HepG2 (cell line): ENCODE results near the gene SRRM3. TPM values are rescaled to one million over a fixed set of nuclear protein-coding genes. Genes with fewer than 3 reads are reported as not detected.

Source experiments
- BATF2 ChIP-seq: sonication (generic); formaldehyde crosslinking; IDR thresholded peaks from 2 replicates; pipeline ENCODE4 v1.8.0; 2022; ENCODE audit warnings: mild to moderate bottlenecking, missing genetic modification reagents, moderate library complexity
- CENPX ChIP-seq: sonication (generic); formaldehyde crosslinking; IDR thresholded peaks from 2 replicates; pipeline ENCODE4 v1.9.0; 2021; ENCODE audit warnings: mild to moderate bottlenecking, missing genetic modification reagents, moderate library complexity
- ETV6 ChIP-seq: sonication (generic); formaldehyde crosslinking; conservative IDR thresholded peaks from 2 replicates; pipeline ENCODE4 v1.4.0; 2020; ENCODE audit warnings: missing genetic modification reagents
- FOXO4 ChIP-seq: sonication (generic); formaldehyde crosslinking; conservative IDR thresholded peaks from 2 replicates; pipeline ENCODE4 v1.8.1; 2023; ENCODE audit warnings: missing genetic modification reagents
- IKZF4 ChIP-seq: sonication (generic); formaldehyde crosslinking; IDR thresholded peaks from 2 replicates; pipeline ENCODE4 v1.5.1; 2020; ENCODE audit warnings: borderline replicate concordance, mild to moderate bottlenecking, low read depth, missing genetic modification reagents; ENCODE audit errors: not compliant biosample characterization
- KAT7 ChIP-seq: IDR thresholded peaks from 2 replicates; pipeline ENCODE4 v1.6.1; 2018; ENCODE audit warnings: borderline replicate concordance, missing compliant biosample characterization
- KDM1A ChIP-seq: IDR thresholded peaks from 2 replicates; pipeline ENCODE4 v1.6.1; 2016; ENCODE audit warnings: missing compliant biosample characterization
- NFAT5 ChIP-seq: sonication (generic); formaldehyde crosslinking; IDR thresholded peaks from 2 replicates; pipeline ENCODE4 v1.4.0; 2020; ENCODE audit warnings: missing genetic modification reagents
- RCOR2 ChIP-seq: IDR thresholded peaks from 2 replicates; pipeline ENCODE4 v1.6.1; 2016; ENCODE audit warnings: missing biosample characterization, missing genetic modification reagents
- STAG1 ChIP-seq: sonication (generic); formaldehyde crosslinking; IDR thresholded peaks from 2 replicates; pipeline ENCODE4 v1.4.0; 2020; ENCODE audit warnings: missing genetic modification reagents
- TEF ChIP-seq: sonication (generic); formaldehyde crosslinking; IDR thresholded peaks from 2 replicates; pipeline ENCODE4 v1.5.0; 2020; ENCODE audit warnings: missing genetic modification reagents
- THRA ChIP-seq: sonication (generic); formaldehyde crosslinking; IDR thresholded peaks from 2 replicates; pipeline ENCODE4 v1.4.0; 2020; ENCODE audit warnings: missing genetic modification reagents, borderline replicate concordance
- ZNF572 ChIP-seq: sonication (generic); formaldehyde crosslinking; IDR thresholded peaks from 2 replicates; pipeline ENCODE4 v1.5.1; 2020; ENCODE audit warnings: mild to moderate bottlenecking, missing genetic modification reagents
- ZNF576 ChIP-seq: sonication (generic); formaldehyde crosslinking; IDR thresholded peaks from 2 replicates; pipeline ENCODE4 v1.4.0; 2020; ENCODE audit warnings: mild to moderate bottlenecking, missing genetic modification reagents
- ZNF619 ChIP-seq: sonication (generic); formaldehyde crosslinking; IDR thresholded peaks from 2 replicates; pipeline ENCODE4 v1.4.0; 2020; ENCODE audit warnings: mild to moderate bottlenecking, missing genetic modification reagents
- ZNF768 ChIP-seq: sonication (generic); formaldehyde crosslinking; IDR thresholded peaks from 2 replicates; pipeline ENCODE4 v1.4.0; 2020; ENCODE audit warnings: missing genetic modification reagents
- ZNF770 ChIP-seq: sonication (generic); formaldehyde crosslinking; IDR thresholded peaks from 2 replicates; pipeline ENCODE4 v1.5.0; 2020; ENCODE audit warnings: mild to moderate bottlenecking, missing genetic modification reagents
- ZNF777 ChIP-seq: sonication (generic); formaldehyde crosslinking; IDR thresholded peaks from 2 replicates; pipeline ENCODE4 v1.4.0; 2020; ENCODE audit warnings: missing genetic modification reagents
- polyA plus RNA-seq, 8 experiments: library from polyadenylated mRNA; depleted of rRNA in 3 of 8; stranded (reverse) in 7 of 8; unstranded in 1 of 8; fragments of >200 nt; fragmentation: Illumina TruSeq in 4 of 8; extraction: Trizol in 4 of 8; gene quantifications; 2 replicates each; pipeline versions ENCODE4 v1.2.1 to v1.2.3, GENCODE V29; 2011 to 2016; ENCODE audit warnings: low read depth in 4 of 8, missing spikeins in 1 of 8, mixed read lengths in 1 of 8; ENCODE audit not compliant: insufficient read depth in 1 of 8
- total RNA-seq, 5 experiments: library from RNA; depleted of rRNA; stranded (reverse); fragments of >200 nt; fragmentation: Illumina TruSeq; extraction: Trizol; gene quantifications; 2 replicates each; pipeline ENCODE4 v1.2.3, GENCODE V29; 2016; ENCODE audit warnings: low read depth in 1 of 5

Gene SRRM3
- total and polyA plus RNA-seq, 2 of the 13 experiments (the other 11 are each of a cell fraction or from before 2014, with no cell fraction given): 0.13 to 0.54 TPM

GRCh38 chr7:76246804-76247389 lies 45.2 kb downstream of the SRRM3 start (continued):
- TF ChIP-seq KAT7 (CRISPR knock-in tag) (no peak), ETV6 (CRISPR knock-in tag) (no peak), CENPX (CRISPR knock-in tag) (no peak), ZNF572 (CRISPR knock-in tag) (no peak), TEF (CRISPR knock-in tag) (no peak), IKZF4 (CRISPR knock-in tag) (no peak), NFAT5 (no peak), RCOR2 (CRISPR knock-in tag) (peak; percentile 29; the same call in 1 of the 2 replicates), THRA (CRISPR knock-in tag) (peak; percentile 24; the same call in 1 of the 2 replicates), FOXO4 (CRISPR knock-in tag) (no peak), BATF2 (CRISPR knock-in tag) (no peak), KDM1A (CRISPR knock-in tag) (peak; percentile 85), ZNF770 (CRISPR knock-in tag) (peak; percentile 36; the same call in 1 of the 2 replicates), STAG1 (CRISPR knock-in tag) (peak; percentile 36; the same call in 1 of the 2 replicates), ZNF576 (CRISPR knock-in tag) (no peak), ZNF768 (CRISPR knock-in tag) (0 out of 2 replicates have a peak, but pooled peaks have one; percentile 46), ZNF619 (CRISPR knock-in tag) (no peak), ZNF777 (no peak)
